H1 (cell line): ENCODE results near the gene MT1G. TPM values are rescaled to one million over a fixed set of nuclear protein-coding genes. Genes with fewer than 3 reads are reported as not detected.
A peak's percentile ranks its signal among the peaks of the same experiment; 100 is the strongest.

Experiments
- CTCF ChIA-PET: fragments of 300-600 bp; sonication (Branson Sonifier 250); formaldehyde crosslinking; loops from one replicate; lab custom pipeline; 2021; ENCODE audit not compliant: partially characterized antibody; lab: Charles Lee
- POLR2A ChIA-PET: fragments of 300-600 bp; sonication (Branson Sonifier 250); formaldehyde crosslinking; loops from one replicate; lab custom pipeline; 2021; ENCODE audit warnings: inconsistent platforms; ENCODE audit not compliant: partially characterized antibody; lab: Charles Lee
- DNase-seq, 2 experiments: peaks; one replicate each; pipeline versions ENCODE4 v3.0.0 to v3.0.0-alpha.2; 2010 to 2022; ENCODE audit warnings: low spot score in 2 of 2, low read depth in 1 of 2, mixed read lengths in 1 of 2
- FAIRE-seq: peaks from 2 replicates; lab custom pipeline; 2011; peaks lifted over from hg19 to GRCh38; lab: Jason Lieb, UNC
- H2AFZ ChIP-seq: 2 replicates; pipeline ENCODE4 v1.8.1; 2012; ENCODE audit warnings: low read length, inconsistent platforms
- H2AK5ac ChIP-seq: 2 replicates; pipeline ENCODE4 v1.6.1; 2013; ENCODE audit warnings: low read depth, low read length
- H2BK120ac ChIP-seq: replicated peaks from 2 replicates; pipeline ENCODE3; 2013; ENCODE audit warnings: low read depth, low read length, inconsistent platforms
- H2BK12ac ChIP-seq: 2 replicates; pipeline ENCODE4 v1.6.1; 2013; ENCODE audit warnings: low read depth, low read length
- H2BK15ac ChIP-seq: 2 replicates; pipeline ENCODE4 v1.6.1; 2013; ENCODE audit warnings: low read length
- H2BK20ac ChIP-seq: 2 replicates; pipeline ENCODE4 v1.6.1; 2013; ENCODE audit warnings: low read length
- H2BK5ac ChIP-seq: 2 replicates; pipeline ENCODE4 v1.6.1; 2013; ENCODE audit warnings: low read depth, low read length
- H3K14ac ChIP-seq: 2 replicates; pipeline ENCODE4 v1.6.1; 2013; ENCODE audit warnings: inconsistent platforms; ENCODE audit not compliant: insufficient read length
- H3K18ac ChIP-seq: 2 replicates; pipeline ENCODE4 v1.6.1; 2013; ENCODE audit warnings: low read length; ENCODE audit errors: extremely low read depth
- H3K23ac ChIP-seq: 2 replicates; pipeline ENCODE4 v1.6.1; 2013; ENCODE audit warnings: inconsistent platforms; ENCODE audit not compliant: insufficient read length
- H3K23me2 ChIP-seq: 2 replicates; pipeline ENCODE4 v1.6.1; 2013; ENCODE audit warnings: low read depth, low read length
- H3K27ac ChIP-seq: 2 replicates; pipeline ENCODE4 v1.6.1; 2011; ENCODE audit warnings: low read depth, low read length, inconsistent platforms
- H3K27me3 ChIP-seq, 4 experiments: replicated peaks in 1 of 4; 1 replicate in 1 of 4; 2 replicates in 3 of 4; pipeline versions ENCODE4 v1.6.1 to v1.8.1; 2011 to 2013; ENCODE audit warnings: low read length in 3 of 4, mild to moderate bottlenecking in 3 of 4, inconsistent platforms in 2 of 4, mixed read lengths in 2 of 4, moderate library complexity in 1 of 4; ENCODE audit not compliant: control insufficient read depth in 3 of 4, insufficient read depth in 3 of 4; ENCODE audit errors: extremely low read depth in 1 of 4
- H3K36me3 ChIP-seq, 4 experiments: 2 replicates each; pipeline versions ENCODE4 v1.6.1 to v1.8.1; 2011 to 2013; ENCODE audit warnings: mild to moderate bottlenecking in 4 of 4, low read length in 3 of 4, moderate library complexity in 2 of 4, control low read depth in 1 of 4, inconsistent platforms in 1 of 4; ENCODE audit not compliant: insufficient read depth in 4 of 4, control insufficient read depth in 2 of 4
- H3K4ac ChIP-seq: replicated peaks from 2 replicates; pipeline ENCODE3; 2013; ENCODE audit warnings: low read length, low read depth, mixed read lengths, inconsistent platforms; ENCODE audit not compliant: insufficient read length
- H3K4me1 ChIP-seq, 4 experiments: replicated peaks in 1 of 4; 1 replicate in 1 of 4; 2 replicates in 3 of 4; pipeline versions ENCODE4 v1.6.1 to v1.8.1; 2011 to 2013; ENCODE audit warnings: low read length in 3 of 4, inconsistent platforms in 2 of 4, mixed read lengths in 1 of 4; ENCODE audit not compliant: insufficient read depth in 4 of 4, control insufficient read depth in 3 of 4
- H3K4me2 ChIP-seq, 2 experiments: 2 replicates each; pipeline versions ENCODE4 v1.6.1 to v1.8.1; 2011 to 2013; ENCODE audit warnings: low read depth in 2 of 2, low read length in 2 of 2, control low read depth in 1 of 2, inconsistent platforms in 1 of 2, mild to moderate bottlenecking in 1 of 2; ENCODE audit not compliant: insufficient read depth in 1 of 2
- H3K4me3 ChIP-seq, 4 experiments: fragments of 200-600, 300-600 bp in 1 of 4; sonication (generic), shearing (Covaris generic), sonication (Bioruptor Twin) in 1 of 4; 2 replicates each; pipeline versions ENCODE4 v1.5.1 to v1.8.1; 2011 to 2016; ENCODE audit warnings: low read length in 4 of 4, low read depth in 3 of 4, control low read depth in 2 of 4, inconsistent platforms in 2 of 4, mild to moderate bottlenecking in 2 of 4, mixed read lengths in 1 of 4, moderate library complexity in 1 of 4; ENCODE audit not compliant: insufficient read depth in 2 of 4; ENCODE audit errors: extremely low read depth in 1 of 4
- H3K56ac ChIP-seq: replicated peaks from 2 replicates; pipeline ENCODE3; 2013; ENCODE audit warnings: low read depth, mild to moderate bottlenecking, mixed read lengths, low read length, inconsistent platforms; ENCODE audit not compliant: insufficient read length
- H3K79me1 ChIP-seq: 2 replicates; pipeline ENCODE4 v1.6.1; 2013; ENCODE audit warnings: low read depth, low read length, control low read depth
- H3K79me2 ChIP-seq, 2 experiments: 2 replicates each; pipeline versions ENCODE4 v1.6.1 to v1.8.1; 2012 to 2013; ENCODE audit warnings: low read length in 2 of 2, mild to moderate bottlenecking in 2 of 2, inconsistent platforms in 1 of 2; ENCODE audit not compliant: insufficient read depth in 2 of 2, control insufficient read depth in 1 of 2
- H3K9ac ChIP-seq, 4 experiments: replicated peaks in 1 of 4; 1 replicate in 1 of 4; 2 replicates in 3 of 4; pipeline versions ENCODE4 v1.6.1 to v1.8.1; 2011 to 2013; ENCODE audit warnings: low read depth in 3 of 4, low read length in 3 of 4, control low read depth in 2 of 4, mild to moderate bottlenecking in 2 of 4, moderate library complexity in 2 of 4, inconsistent platforms in 1 of 4; ENCODE audit errors: extremely low read depth in 1 of 4
- H3K9me3 ChIP-seq, 2 experiments: 2 replicates each; pipeline versions ENCODE4 v1.6.1 to v1.8.1; 2012 to 2013; ENCODE audit warnings: mild to moderate bottlenecking in 2 of 2, moderate library complexity in 2 of 2, control low read depth in 1 of 2, inconsistent platforms in 1 of 2, low read depth in 1 of 2, low read length in 1 of 2, mixed read lengths in 1 of 2; ENCODE audit not compliant: insufficient read depth in 2 of 2
- H4K20me1 ChIP-seq, 2 experiments: replicated peaks in 1 of 2; 2 replicates each; pipeline versions ENCODE3 to v1.8.1; 2011 to 2013; ENCODE audit warnings: inconsistent platforms in 2 of 2, low read length in 2 of 2, mild to moderate bottlenecking in 1 of 2; ENCODE audit not compliant: insufficient read depth in 2 of 2, control insufficient read depth in 1 of 2
- H4K5ac ChIP-seq: 2 replicates; pipeline ENCODE4 v1.6.1; 2013; ENCODE audit warnings: low read length, low read depth, mixed read lengths, inconsistent platforms; ENCODE audit not compliant: insufficient read length
- H4K8ac ChIP-seq: 2 replicates; pipeline ENCODE4 v1.8.0; 2013; ENCODE audit warnings: mild to moderate bottlenecking, moderate library complexity, low read length, inconsistent platforms; ENCODE audit not compliant: insufficient read depth; ENCODE audit errors: extremely low read depth
- H4K91ac ChIP-seq: replicated peaks from 2 replicates; pipeline ENCODE3; 2013; ENCODE audit warnings: low read length, mixed read lengths, inconsistent platforms; ENCODE audit not compliant: insufficient read length
- BACH1 ChIP-seq: IDR thresholded peaks from 2 replicates; pipeline ENCODE4 v1.6.1; 2012; ENCODE audit warnings: low read length, improper control_type of control experiment
- GABPA ChIP-seq: IDR thresholded peaks from 2 replicates; pipeline ENCODE4 v1.6.1; 2011; ENCODE audit warnings: mild to moderate bottlenecking, low read length, moderate library complexity, borderline replicate concordance; ENCODE audit not compliant: insufficient read depth
- GTF2F1 ChIP-seq: IDR thresholded peaks from 2 replicates; pipeline ENCODE4 v1.6.1; 2012; ENCODE audit warnings: low read depth, low read length, improper control_type of control experiment, borderline replicate concordance
- KDM4A ChIP-seq: IDR thresholded peaks from one replicate; pipeline ENCODE4 v1.7.1; 2012; ENCODE audit warnings: low read depth, mild to moderate bottlenecking, moderate library complexity, low read length, inconsistent platforms; ENCODE audit not compliant: severe bottlenecking
- MAX ChIP-seq: IDR thresholded peaks from 2 replicates; pipeline ENCODE4 v1.6.1; 2012; ENCODE audit warnings: inconsistent platforms
- RAD21 ChIP-seq, 2 experiments: IDR thresholded peaks in 1 of 2; conservative IDR thresholded peaks in 1 of 2; 2 replicates each; pipeline ENCODE4 v1.6.1; 2011; ENCODE audit warnings: low read depth in 2 of 2, low read length in 2 of 2, improper control_type of control experiment in 1 of 2, inconsistent platforms in 1 of 2, mild to moderate bottlenecking in 1 of 2, moderate library complexity in 1 of 2
- SAP30 ChIP-seq: fragments of 300-600 bp; sonication (generic); IDR thresholded peaks from 2 replicates; pipeline ENCODE4 v1.7.1; 2012; ENCODE audit warnings: low read length, moderate library complexity, mild to moderate bottlenecking, inconsistent platforms; ENCODE audit not compliant: insufficient read depth, insufficient replicate concordance
- SUZ12 ChIP-seq: fragments of 200-600 bp; sonication (generic); IDR thresholded peaks from 2 replicates; pipeline ENCODE4 v1.6.1; 2012; ENCODE audit warnings: mild to moderate bottlenecking, inconsistent platforms, low read length, moderate library complexity, mixed read lengths
- WGBS, 2 experiments: shearing (Covaris generic) in 1 of 2; methylation state at CpG; one replicate each; pipeline versions ENCODE4 v1.1.6 to v1.1.7; 2013 to 2015; ENCODE audit warnings: low lambda C conversion rate in 2 of 2, mixed read lengths in 2 of 2, inconsistent platforms in 1 of 2, low coverage in 1 of 2, missing lambda C conversion rate in 1 of 2; ENCODE audit not compliant: insufficient replicate concordance in 2 of 2, insufficient coverage in 1 of 2, insufficient read length in 1 of 2; ENCODE audit errors: extremely low coverage in 1 of 2, missing lambda C conversion rate in 1 of 2; 5-methylcytosine and 5-hydroxymethylcytosine counted together
- polyA plus RNA-seq, 7 experiments: library from polyadenylated mRNA; depleted of rRNA in 3 of 7; stranded (reverse) in 5 of 7; unstranded in 2 of 7; fragments of >200 nt in 5 of 7; fragments of 200-250 nt in 2 of 7; gene quantifications; 1 replicate in 5 of 7; 2 replicates in 1 of 7; 4 replicates in 1 of 7; pipeline versions ENCODE4 v1.2.1 to v1.2.3, GENCODE V29; 2011 to 2013; ENCODE audit warnings: missing spikeins in 2 of 7, mixed read lengths in 2 of 7
- total RNA-seq: library from RNA; stranded (reverse); fragmentation: NEBNext Ultra II Directional; extraction: Animal tissue kit (Norgen Biotek cat#: 25700); gene quantifications from 2 replicates; pipeline ENCODE4 v1.2.1, GENCODE V29; 2021

Gene MT1G
- total and polyA plus RNA-seq, 2 of the 8 experiments (the other 6 are each of a cell fraction or from before 2014, with no cell fraction given): 17.7 to 515 TPM

DNA sequence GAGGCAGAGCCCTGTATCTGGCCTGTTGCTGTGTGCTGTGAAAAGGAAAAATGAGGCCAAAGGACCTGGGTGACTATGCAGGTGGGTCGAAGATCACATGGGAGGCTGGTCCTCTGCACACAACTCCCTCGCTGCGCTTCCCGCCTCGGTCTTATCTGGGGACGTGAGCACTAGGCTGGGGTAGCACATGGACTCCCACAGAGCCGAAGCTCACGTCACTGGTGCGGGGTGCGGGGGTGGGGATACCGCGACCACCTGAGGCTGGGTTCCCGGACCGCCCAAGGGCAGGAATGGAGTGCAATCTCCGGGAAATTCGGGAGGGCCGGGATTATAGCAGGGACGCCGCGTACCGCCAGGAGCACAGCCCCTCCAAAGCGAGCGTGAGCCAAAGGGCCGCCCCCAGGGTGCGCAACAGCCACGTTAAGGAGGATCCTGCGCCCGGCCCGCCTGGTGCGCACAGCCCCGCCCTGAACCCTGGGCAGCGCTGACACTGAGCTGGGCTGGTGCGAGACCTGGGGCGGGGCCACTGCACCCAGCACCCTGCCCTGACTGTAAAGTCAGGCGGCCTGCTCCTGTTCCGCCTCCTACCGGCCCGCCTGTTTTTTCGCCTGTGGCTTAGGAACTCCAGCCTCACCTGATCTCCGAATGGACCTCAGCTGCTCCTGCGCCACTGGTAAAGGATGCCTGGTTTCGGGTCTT, 24.6 kb downstream of the MT1G start:
- peaks cover 3 to 20% (median 7%) of the 10 kb centered on the region in 4 experiments for H3K4me1 ChIP-seq
- peaks cover 5% of the 10 kb centered on the region for H3K23me2 ChIP-seq
- H2AFZ ChIP-seq: no peak overlapping the region
- H3K36me3 ChIP-seq: no peaks in the 10 kb centered on the region
- no peak overlapping the region for H2BK20ac ChIP-seq
- H3K27ac ChIP-seq: no peak overlapping the region
- no peak overlapping the region; the same call in 1 of the 2 replicates for H2BK12ac ChIP-seq
- peak overlapping the region; percentile 23 to 69 for H3K4me2 ChIP-seq
- H3K9ac ChIP-seq: no peak overlapping the region
- H3K56ac ChIP-seq: no peak overlapping the region
- H3K79me1 ChIP-seq: no peaks in the 10 kb centered on the region
- H2BK120ac ChIP-seq: no peak overlapping the region
- no peaks in the 10 kb centered on the region for H3K9me3 ChIP-seq
- DNase-seq (peak in 1 of 2 experiments; percentile 67), FAIRE-seq (no peak)
- ChIA-PET POLR2A (interaction anchor here (0.6 to 6.3 kb wide), 6 partner anchors 10 to 24 kb away, joined by 3 to 30 read pairs (median 10); partner anchors contain the start of genes MT1E, MT1F and MT1G), CTCF (interaction anchor here (1.1 to 4.1 kb wide), 12 partner anchors 11 to 109 kb away, joined by 3 to 29 read pairs (median 6); partner anchors contain the start of genes MT1B and MT1E)
- no peak overlapping the region for H4K5ac ChIP-seq
- peaks cover 84 to 100% (median 99%) of the 10 kb centered on the region in 4 experiments for H3K27me3 ChIP-seq
- no peaks in the 10 kb centered on the region for H3K79me2 ChIP-seq
- H3K4me3 ChIP-seq: peak overlapping the region; percentile 18 to 51 (median 34); a peak in 7 of 8 replicates
- H2BK15ac ChIP-seq: no peak overlapping the region
- WGBS, 2 experiments: 5% methylated on average over 39 of the region's 42 CpGs; no CpG with 5 or more reads in 1 of the 2 experiments
- no peak overlapping the region; the same call in 1 of the 2 replicates for H3K18ac ChIP-seq
- H2AK5ac ChIP-seq: no peak overlapping the region
- H4K20me1 ChIP-seq: peaks cover 4 to 21% of the 10 kb centered on the region in 2 experiments
- H3K4ac ChIP-seq: no peak overlapping the region
- H4K8ac ChIP-seq: no peak overlapping the region; the same call in 1 of the 2 replicates
- H4K91ac ChIP-seq: no peak overlapping the region
- H2BK5ac ChIP-seq: no peak overlapping the region; the same call in 1 of the 2 replicates
- H3K14ac ChIP-seq: no peak overlapping the region
- H3K23ac ChIP-seq: no peak overlapping the region
- peak; percentile 72 for TF ChIP-seq SUZ12
- 0 out of 2 replicates have a peak, but pooled peaks have one; percentile 55 for TF ChIP-seq GABPA
- peak; percentile 32 to 36 for TF ChIP-seq RAD21 (IDR thresholded peaks at IDR 0.05 in 1 of 2, conservative IDR thresholded peaks at IDR 0.05 in 1 of 2; ENCODE audit: low read depth in 2 of 2, low read length in 2 of 2)
- no peak for TF ChIP-seq BACH1
- TF ChIP-seq KDM4A: peak; percentile 49
- TF ChIP-seq GTF2F1: no peak
- peak; percentile 43; the same call in 1 of the 2 replicates for TF ChIP-seq MAX
- no peak for TF ChIP-seq SAP30
